HFF-Myc (cell line): Measurements from ENCODE around the gene RBPMS2.

Source experiments
- DNase-seq: peaks from one replicate; pipeline ENCODE4 v3.0.0-alpha.2; 2011; ENCODE audit warnings: low read depth; ENCODE audit errors: extremely low read depth
- H3K4me3 ChIP-seq: replicated peaks from 2 replicates; pipeline ENCODE4 v1.5.1; 2011; ENCODE audit warnings: low read depth, mild to moderate bottlenecking, control low read depth, low read length
- TF ChIP-seq, protein P1 (sequence below): IDR thresholded peaks from 2 replicates; pipeline ENCODE4 v1.5.1; 2012; ENCODE audit warnings: mild to moderate bottlenecking, low read depth, low read length, control low read depth; ENCODE audit errors: missing control alignments

RBPMS2 gene

DNA sequence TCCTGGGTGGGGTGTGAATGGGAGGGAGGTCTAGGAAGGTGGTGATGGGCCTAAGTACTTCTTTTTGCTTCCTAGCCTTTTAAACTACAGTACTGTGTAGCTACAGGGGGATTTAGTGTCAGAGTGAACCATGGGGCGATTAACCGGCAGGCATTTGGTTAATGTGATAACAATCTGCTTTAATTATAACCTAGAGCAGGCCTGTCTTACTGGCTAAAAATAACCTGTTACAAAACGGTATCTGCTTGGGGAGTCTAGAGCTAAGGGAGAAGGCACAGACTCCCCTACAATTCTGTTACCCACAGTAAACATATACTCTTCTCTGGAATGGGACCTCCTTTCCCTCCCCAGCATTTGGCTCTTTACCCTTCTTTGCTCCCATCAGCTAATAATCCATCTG is 85.4 kb downstream of the RBPMS2 start:
- H3K4me3 ChIP-seq, result no peak overlapping the region
- no peak for DNase-seq
- TF ChIP-seq, protein P1, sequence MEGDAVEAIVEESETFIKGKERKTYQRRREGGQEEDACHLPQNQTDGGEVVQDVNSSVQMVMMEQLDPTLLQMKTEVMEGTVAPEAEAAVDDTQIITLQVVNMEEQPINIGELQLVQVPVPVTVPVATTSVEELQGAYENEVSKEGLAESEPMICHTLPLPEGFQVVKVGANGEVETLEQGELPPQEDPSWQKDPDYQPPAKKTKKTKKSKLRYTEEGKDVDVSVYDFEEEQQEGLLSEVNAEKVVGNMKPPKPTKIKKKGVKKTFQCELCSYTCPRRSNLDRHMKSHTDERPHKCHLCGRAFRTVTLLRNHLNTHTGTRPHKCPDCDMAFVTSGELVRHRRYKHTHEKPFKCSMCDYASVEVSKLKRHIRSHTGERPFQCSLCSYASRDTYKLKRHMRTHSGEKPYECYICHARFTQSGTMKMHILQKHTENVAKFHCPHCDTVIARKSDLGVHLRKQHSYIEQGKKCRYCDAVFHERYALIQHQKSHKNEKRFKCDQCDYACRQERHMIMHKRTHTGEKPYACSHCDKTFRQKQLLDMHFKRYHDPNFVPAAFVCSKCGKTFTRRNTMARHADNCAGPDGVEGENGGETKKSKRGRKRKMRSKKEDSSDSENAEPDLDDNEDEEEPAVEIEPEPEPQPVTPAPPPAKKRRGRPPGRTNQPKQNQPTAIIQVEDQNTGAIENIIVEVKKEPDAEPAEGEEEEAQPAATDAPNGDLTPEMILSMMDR, result no peak
